Stimulated activated CD4-positive, alpha-beta T cell treated with anti-CD3 and anti-CD28 coated beads, Interleukin-1b, Interleukin-23, amount 100 ng/mL, for 48 hours (primary cell): ENCODE data around the gene ECM1.

Experiments used
- DNase-seq: peaks from one replicate; pipeline ENCODE4 v3.0.0-alpha.2; 2020

ECM1 gene

GRCh38 chr1:150560011-150560438 lies 52.1 kb downstream of the ECM1 start:
- DNase-seq: peak; percentile 73

- DNase-seq: peak; percentile 87
Observed at GRCh38 chr1:150560576-150561253, 52.8 kb downstream of the ECM1 start.

GRCh38 chr1:150561254-150561973 lies 53.5 kb downstream of the ECM1 start:
- peak; percentile 72 for DNase-seq

- DNase-seq: peak; percentile 93
Observed at GRCh38 chr1:150561974-150562445, 54.1 kb downstream of the ECM1 start.

- peak; percentile 89 for DNase-seq
Observed at GRCh38 chr1:150562446-150563339, 54.8 kb downstream of the ECM1 start.
